ENCODE measurements around the gene TBC1D21. TPM values are rescaled to one million over a fixed set of nuclear protein-coding genes. Genes with fewer than 3 reads are reported as not detected.

TBC1D21 gene
- total RNA-seq, 3 donors from 2014 or later, result not detected

- Histone ChIP-seq H3K4me3 (no peak overlapping the region), H3K27me3 (peaks cover 0 to 19% of the 10 kb centered on the region in 2 donors), H3K9me3 (no peaks in the 10 kb centered on the region), H3K27ac (no peak overlapping the region), H3K36me3 (no peaks in the 10 kb centered on the region), H3K4me1 (no peaks in the 10 kb centered on the region)
- DNase-seq (ENCODE audit: low spot score in 2 of 2), result no peak
- no peak for TF ChIP-seq POLR2A (IDR thresholded peaks at IDR 0.05)
- no peak for TF ChIP-seq POLR2AphosphoS5 (IDR thresholded peaks at IDR 0.05)
- TF ChIP-seq, protein P1, sequence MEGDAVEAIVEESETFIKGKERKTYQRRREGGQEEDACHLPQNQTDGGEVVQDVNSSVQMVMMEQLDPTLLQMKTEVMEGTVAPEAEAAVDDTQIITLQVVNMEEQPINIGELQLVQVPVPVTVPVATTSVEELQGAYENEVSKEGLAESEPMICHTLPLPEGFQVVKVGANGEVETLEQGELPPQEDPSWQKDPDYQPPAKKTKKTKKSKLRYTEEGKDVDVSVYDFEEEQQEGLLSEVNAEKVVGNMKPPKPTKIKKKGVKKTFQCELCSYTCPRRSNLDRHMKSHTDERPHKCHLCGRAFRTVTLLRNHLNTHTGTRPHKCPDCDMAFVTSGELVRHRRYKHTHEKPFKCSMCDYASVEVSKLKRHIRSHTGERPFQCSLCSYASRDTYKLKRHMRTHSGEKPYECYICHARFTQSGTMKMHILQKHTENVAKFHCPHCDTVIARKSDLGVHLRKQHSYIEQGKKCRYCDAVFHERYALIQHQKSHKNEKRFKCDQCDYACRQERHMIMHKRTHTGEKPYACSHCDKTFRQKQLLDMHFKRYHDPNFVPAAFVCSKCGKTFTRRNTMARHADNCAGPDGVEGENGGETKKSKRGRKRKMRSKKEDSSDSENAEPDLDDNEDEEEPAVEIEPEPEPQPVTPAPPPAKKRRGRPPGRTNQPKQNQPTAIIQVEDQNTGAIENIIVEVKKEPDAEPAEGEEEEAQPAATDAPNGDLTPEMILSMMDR (IDR thresholded peaks at IDR 0.05), result no peak
- intact Hi-C loops (cut with DNase I; ENCODE audit: low total_unique reads), result no loop called here
These were observed 16.0 kb upstream of the TBC1D21 start for GRCh38 chr15:73857193-73857920.

GRCh38 chr15:73858062-73858461 is 15.3 kb upstream of the TBC1D21 start:
- no peaks in the 10 kb centered on the region for H3K9me3 ChIP-seq
- no peaks in the 10 kb centered on the region for H3K4me1 ChIP-seq
- no peak for TF ChIP-seq POLR2AphosphoS5 (IDR thresholded peaks at IDR 0.05)
- H3K27me3 ChIP-seq, result peaks cover 0 to 14% of the 10 kb centered on the region in 2 donors
- no peak overlapping the region for H3K4me3 ChIP-seq
- intact Hi-C loops (cut with DNase I; ENCODE audit: low total_unique reads), result no loop called here
- H3K36me3 ChIP-seq, result no peaks in the 10 kb centered on the region
- no peak overlapping the region for H3K27ac ChIP-seq
- no peak for DNase-seq (ENCODE audit: low spot score in 2 of 2)

GRCh38 chr15:73862276-73862675 is 11.1 kb upstream of the TBC1D21 start:
- no peak overlapping the region for H3K4me3 ChIP-seq
- no peak overlapping the region for H3K27ac ChIP-seq
- H3K27me3 ChIP-seq, result peaks cover 0 to 17% of the 10 kb centered on the region in 2 donors
- DNase-seq (ENCODE audit: low spot score in 2 of 2), result no peak
- TF ChIP-seq POLR2A (IDR thresholded peaks at IDR 0.05), result no peak
- TF ChIP-seq POLR2AphosphoS5 (IDR thresholded peaks at IDR 0.05), result no peak
- TF ChIP-seq, protein P1 (IDR thresholded peaks at IDR 0.05), result no peak
- intact Hi-C loops (cut with DNase I; ENCODE audit: low total_unique reads), result no loop called here
- H3K4me1 ChIP-seq, result no peaks in the 10 kb centered on the region
- H3K36me3 ChIP-seq, result no peaks in the 10 kb centered on the region
- peaks cover 0 to 6% of the 10 kb centered on the region in 2 donors for H3K9me3 ChIP-seq

- DNase-seq (ENCODE audit: low spot score in 2 of 2), result no peak
- Histone ChIP-seq H3K27ac (no peak overlapping the region), H3K27me3 (peaks cover 0 to 29% of the 10 kb centered on the region in 2 donors), H3K4me1 (no peaks in the 10 kb centered on the region), H3K36me3 (no peaks in the 10 kb centered on the region), H3K9me3 (peaks cover 0 to 6% of the 10 kb centered on the region in 2 donors), H3K4me3 (no peak overlapping the region)
- TF ChIP-seq POLR2AphosphoS5 (IDR thresholded peaks at IDR 0.05), result no peak
- intact Hi-C loops (cut with DNase I; ENCODE audit: low total_unique reads), result no loop called here
These were observed 8.0 kb upstream of the TBC1D21 start for GRCh38 chr15:73865379-73865778.

GRCh38 chr15:73865904-73866303 is 7.5 kb upstream of the TBC1D21 start:
- H3K4me1 ChIP-seq, result no peaks in the 10 kb centered on the region
- TF ChIP-seq POLR2A (IDR thresholded peaks at IDR 0.05) (no peak), POLR2AphosphoS5 (IDR thresholded peaks at IDR 0.05) (no peak)
- TF ChIP-seq, protein P1 (IDR thresholded peaks at IDR 0.05), result no peak
- no peak overlapping the region for H3K27ac ChIP-seq
- no peak for DNase-seq (ENCODE audit: low spot score in 2 of 2)
- no peak overlapping the region for H3K4me3 ChIP-seq
- H3K9me3 ChIP-seq, result peaks cover 0 to 6% of the 10 kb centered on the region in 2 donors
- H3K27me3 ChIP-seq, result peaks cover 0 to 29% of the 10 kb centered on the region in 2 donors
- no peaks in the 10 kb centered on the region for H3K36me3 ChIP-seq
- intact Hi-C loops (cut with DNase I; ENCODE audit: low total_unique reads), result no loop called here

DNA sequence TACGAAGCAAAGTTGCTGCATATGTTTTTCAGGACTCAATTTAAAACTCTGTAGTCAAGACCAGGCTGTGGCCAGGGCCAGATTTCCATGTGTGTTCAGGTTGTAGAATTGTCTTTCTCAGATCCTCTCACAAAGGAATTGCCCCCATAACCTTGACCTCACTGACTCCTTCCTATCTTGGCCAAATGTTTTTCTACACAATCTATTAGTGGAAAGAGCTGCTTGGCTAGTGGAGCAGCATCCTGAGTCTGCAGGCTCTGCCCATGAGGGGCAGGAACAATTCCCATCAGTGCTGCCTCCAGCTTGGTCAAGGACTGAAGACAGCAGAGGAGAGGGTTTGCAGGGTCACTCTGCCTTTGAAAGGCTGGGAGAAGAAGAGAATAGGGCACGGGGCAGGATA is 6.9 kb upstream of the TBC1D21 start:
- Histone ChIP-seq H3K36me3 (no peaks in the 10 kb centered on the region), H3K4me3 (no peak overlapping the region), H3K9me3 (peaks cover 0 to 6% of the 10 kb centered on the region in 2 donors), H3K27ac (no peak overlapping the region), H3K27me3 (peaks cover 0 to 34% of the 10 kb centered on the region in 2 donors), H3K4me1 (no peaks in the 10 kb centered on the region)
- no peak for DNase-seq (ENCODE audit: low spot score in 2 of 2)
- intact Hi-C loops (cut with DNase I; ENCODE audit: low total_unique reads), result no loop called here
- no peak for TF ChIP-seq POLR2A (IDR thresholded peaks at IDR 0.05)
